Effector memory CD4-positive, alpha-beta T cell (primary cell): ENCODE data around the gene EFTUD2.

Source experiments
- DNase-seq, 3 donors: peaks; one replicate each; pipeline ENCODE4 v3.0.0-alpha.2; 2020
- H3K27ac ChIP-seq: 2 replicates; pipeline ENCODE4 v1.7.0; 2013; ENCODE audit warnings: mild to moderate bottlenecking, low read length, moderate library complexity; ENCODE audit not compliant: insufficient read depth, poor library complexity, severe bottlenecking
- H3K27me3 ChIP-seq: replicated peaks from 2 replicates; pipeline ENCODE4 v1.7.0; 2013; ENCODE audit warnings: mild to moderate bottlenecking, low read length; ENCODE audit not compliant: insufficient read depth, control insufficient read depth, poor library complexity, severe bottlenecking
- H3K36me3 ChIP-seq: 2 replicates; pipeline ENCODE4 v1.7.0; 2013; ENCODE audit warnings: mild to moderate bottlenecking, low read length, moderate library complexity; ENCODE audit not compliant: control insufficient read depth, insufficient read depth
- H3K4me1 ChIP-seq: 2 replicates; pipeline ENCODE4 v1.7.0; 2013; ENCODE audit warnings: low read length, mild to moderate bottlenecking; ENCODE audit not compliant: control insufficient read depth, insufficient read depth, poor library complexity, severe bottlenecking
- H3K4me3 ChIP-seq: 2 replicates; pipeline ENCODE4 v1.7.0; 2013; ENCODE audit warnings: low read length, low read depth, mild to moderate bottlenecking; ENCODE audit not compliant: insufficient read depth, poor library complexity, severe bottlenecking
- H3K9me3 ChIP-seq: 2 replicates; pipeline ENCODE4 v1.7.0; 2013; ENCODE audit warnings: mild to moderate bottlenecking, low read length, moderate library complexity; ENCODE audit not compliant: control insufficient read depth

The EFTUD2 gene

DNA sequence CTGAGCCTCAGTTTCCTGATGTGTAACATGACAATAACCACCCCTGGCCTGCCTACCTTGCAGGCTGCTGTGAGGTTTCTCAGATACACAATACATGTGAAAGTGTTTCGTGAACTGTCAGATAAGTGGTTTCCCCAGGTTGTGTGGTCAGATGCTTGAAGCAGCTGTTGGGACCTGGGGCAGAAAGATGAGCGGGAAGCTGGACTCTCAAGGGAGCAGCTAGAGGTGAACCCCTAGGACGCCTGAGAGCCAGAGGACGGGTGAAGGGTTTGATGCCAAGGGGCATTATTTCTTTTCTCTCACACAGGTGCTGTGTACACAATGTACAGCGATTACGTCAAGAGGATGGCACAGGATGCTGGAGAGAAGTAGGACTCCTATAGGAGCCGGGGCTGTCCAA, 49.2 kb downstream of the EFTUD2 start:
- no peaks in the 10 kb centered on the region for H3K27me3 ChIP-seq
- H3K4me3 ChIP-seq, result no peak overlapping the region
- DNase-seq, result no peak
- no peak overlapping the region for H3K27ac ChIP-seq
- peaks cover 39% of the 10 kb centered on the region for H3K36me3 ChIP-seq
- H3K4me1 ChIP-seq, result no peaks in the 10 kb centered on the region
- H3K9me3 ChIP-seq, result no peaks in the 10 kb centered on the region

DNA sequence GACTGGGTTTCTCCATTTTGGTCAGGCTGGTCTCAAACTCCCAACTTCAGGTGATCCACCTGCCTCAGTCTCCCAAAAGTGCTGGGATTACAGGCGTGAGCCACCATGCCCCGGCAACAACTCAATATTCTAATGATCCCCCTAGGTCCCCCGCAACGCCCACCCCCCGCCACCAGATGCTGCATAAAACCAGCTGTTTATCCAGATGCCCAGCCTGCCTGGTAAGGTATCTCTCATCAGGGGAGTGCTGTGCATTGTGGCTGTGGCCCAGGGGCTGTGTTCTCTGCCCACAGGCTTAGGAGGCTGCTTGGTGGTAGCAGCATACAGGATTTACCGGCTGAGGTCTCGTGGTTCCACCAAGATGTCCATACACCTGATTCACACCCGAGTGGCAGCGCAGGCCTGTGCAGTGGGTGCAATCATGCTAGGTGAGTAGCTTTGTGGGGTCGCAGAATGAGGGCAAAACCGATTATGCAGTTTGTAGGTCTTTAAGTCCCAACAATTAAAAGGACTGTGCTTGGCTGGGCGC, 50.2 kb downstream of the EFTUD2 start:
- Histone ChIP-seq H3K4me3 (no peak overlapping the region), H3K9me3 (no peaks in the 10 kb centered on the region), H3K27ac (no peak overlapping the region), H3K4me1 (no peaks in the 10 kb centered on the region), H3K36me3 (peaks cover 29% of the 10 kb centered on the region), H3K27me3 (no peaks in the 10 kb centered on the region)
- no peak for DNase-seq

DNA sequence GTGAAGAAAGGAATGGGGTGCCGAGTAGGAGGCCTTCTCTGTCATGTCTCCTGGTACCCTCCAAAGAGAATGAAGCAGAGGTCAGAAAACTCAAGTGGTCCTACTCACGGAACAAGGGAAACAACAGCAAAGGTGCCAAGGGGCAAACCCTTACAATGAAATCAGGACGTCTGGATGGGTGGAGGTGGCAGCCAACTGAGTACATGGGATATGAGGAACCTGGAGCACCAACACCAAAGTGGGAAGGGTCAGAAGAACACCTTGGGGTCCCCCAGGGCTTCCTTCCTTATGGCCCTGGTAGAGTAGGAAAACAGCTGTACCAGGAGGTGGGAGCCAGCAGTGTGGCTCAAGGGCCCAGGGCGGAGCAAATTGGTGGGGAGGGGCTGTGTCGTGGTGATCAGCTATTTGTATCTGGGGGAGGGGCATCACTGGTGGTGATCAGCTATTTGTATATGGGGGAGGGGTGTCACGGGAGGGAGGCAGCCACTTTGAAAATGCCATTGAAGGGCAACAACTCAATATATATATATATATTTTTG, 50.9 kb downstream of the EFTUD2 start:
- peaks cover 22% of the 10 kb centered on the region for H3K36me3 ChIP-seq
- H3K4me1 ChIP-seq, result no peaks in the 10 kb centered on the region
- no peak overlapping the region for H3K27ac ChIP-seq
- no peaks in the 10 kb centered on the region for H3K9me3 ChIP-seq
- H3K27me3 ChIP-seq, result no peaks in the 10 kb centered on the region
- DNase-seq, result no peak
- no peak overlapping the region for H3K4me3 ChIP-seq

DNA sequence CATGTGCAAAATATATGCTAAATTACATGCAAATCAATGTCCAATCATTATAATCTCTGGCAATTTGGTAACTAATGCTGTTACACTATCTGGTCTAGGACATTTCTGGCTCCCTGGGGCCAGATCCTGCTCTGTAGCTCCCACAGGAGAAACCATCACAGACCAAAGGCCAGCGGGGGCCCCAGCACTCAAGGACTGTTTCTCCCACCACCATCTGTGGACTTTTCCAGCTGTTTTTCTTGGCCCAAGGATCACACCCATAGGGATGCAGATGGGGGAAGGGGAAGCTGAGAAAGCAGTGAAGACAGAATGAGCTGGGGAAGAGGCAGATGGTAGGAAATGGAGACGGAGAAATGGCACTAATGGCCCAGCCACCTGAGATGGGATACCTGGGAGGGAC, 51.7 kb downstream of the EFTUD2 start, which contains the start of gene HIGD1B:
Gene HIGD1B, plus strand, starts transcription at position 298 of the 400 bp plus-strand sequence. CDS start 270 bp downstream, outside the sequence.
- peaks cover 17% of the 10 kb centered on the region for H3K36me3 ChIP-seq
- no peak within 1 kb of the TSS for H3K4me3 ChIP-seq
- H3K27me3 ChIP-seq, result no peaks in the 10 kb centered on the region
- H3K27ac ChIP-seq, result no peak within 1 kb of the TSS
- H3K9me3 ChIP-seq, result no peaks in the 10 kb centered on the region
- no peaks in the 10 kb centered on the region for H3K4me1 ChIP-seq
- DNase-seq, result no peak

DNA sequence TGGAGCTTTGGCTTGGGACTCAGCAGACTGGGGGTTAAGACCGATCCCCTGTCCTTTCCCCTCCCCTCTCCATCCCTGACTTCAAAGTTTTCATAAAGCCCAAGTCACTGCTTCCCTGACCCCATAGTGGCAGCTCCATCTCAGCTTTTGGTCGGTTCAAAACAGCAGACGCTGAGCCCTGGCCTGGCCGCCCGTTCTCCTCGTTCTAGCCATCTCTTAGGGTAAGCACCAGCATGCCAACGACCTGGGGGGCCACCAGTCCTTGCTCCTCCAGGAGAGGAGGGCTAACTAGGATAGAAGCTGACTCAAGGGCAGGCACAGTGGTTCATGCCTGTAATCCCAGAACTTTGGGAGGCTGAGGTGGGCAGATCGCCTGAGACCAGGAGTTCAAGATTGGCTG, 53.0 kb downstream of the EFTUD2 start:
- no peaks in the 10 kb centered on the region for H3K27me3 ChIP-seq
- DNase-seq, result no peak
- H3K27ac ChIP-seq, result no peak overlapping the region
- no peaks in the 10 kb centered on the region for H3K4me1 ChIP-seq
- peaks cover 8% of the 10 kb centered on the region for H3K36me3 ChIP-seq
- H3K9me3 ChIP-seq, result no peaks in the 10 kb centered on the region
- H3K4me3 ChIP-seq, result no peak overlapping the region

DNA sequence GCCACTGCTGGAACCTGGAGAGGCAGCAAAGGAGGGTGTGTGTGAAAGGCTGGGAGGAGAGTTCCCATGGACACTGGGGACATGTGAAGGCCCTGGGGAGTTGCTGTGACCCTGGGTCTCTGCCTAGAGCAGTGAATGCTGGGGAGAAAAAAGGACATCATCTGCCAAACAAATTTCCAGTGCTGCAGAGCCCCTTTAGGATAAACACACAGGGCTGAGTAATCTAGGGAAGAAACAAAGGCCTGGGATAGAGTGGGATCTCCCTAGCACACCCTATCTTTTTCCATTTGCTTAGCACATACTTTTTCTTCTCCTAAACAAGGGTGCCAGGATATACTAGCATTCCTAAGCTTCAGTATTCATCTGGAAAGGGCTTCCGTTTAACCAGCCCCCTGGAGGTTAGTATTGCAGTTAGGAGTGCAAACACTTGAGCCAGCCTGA, 54.8 kb downstream of the EFTUD2 start:
- no peak overlapping the region for H3K4me3 ChIP-seq
- H3K36me3 ChIP-seq, result no peaks in the 10 kb centered on the region
- no peaks in the 10 kb centered on the region for H3K9me3 ChIP-seq
- DNase-seq, result no peak
- H3K27me3 ChIP-seq, result no peaks in the 10 kb centered on the region
- no peak overlapping the region for H3K27ac ChIP-seq
- H3K4me1 ChIP-seq, result no peaks in the 10 kb centered on the region

DNA sequence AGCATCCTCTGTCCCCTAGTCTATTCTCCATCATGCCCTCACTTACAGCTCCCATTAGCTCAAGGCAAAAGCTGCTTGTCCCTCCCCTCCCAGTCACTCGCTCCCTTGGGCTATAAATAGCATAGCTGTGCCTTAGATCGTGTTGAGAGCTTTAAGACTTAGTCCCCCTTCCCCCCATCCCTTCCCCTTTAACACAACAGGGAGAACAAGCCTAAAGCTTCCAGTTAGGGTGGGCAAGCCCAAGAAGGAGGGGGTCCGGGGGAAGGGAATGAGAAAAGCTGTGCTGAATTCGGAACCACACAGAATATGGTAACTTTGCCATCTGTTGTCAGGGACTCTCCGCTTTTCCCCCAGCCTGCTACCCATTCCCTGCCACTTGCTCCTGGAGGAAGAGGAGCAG, 56.5 kb downstream of the EFTUD2 start:
- Histone ChIP-seq H3K36me3 (no peaks in the 10 kb centered on the region), H3K27me3 (no peaks in the 10 kb centered on the region), H3K4me3 (no peak overlapping the region), H3K27ac (no peak overlapping the region), H3K4me1 (no peaks in the 10 kb centered on the region), H3K9me3 (no peaks in the 10 kb centered on the region)
- no peak for DNase-seq

DNA sequence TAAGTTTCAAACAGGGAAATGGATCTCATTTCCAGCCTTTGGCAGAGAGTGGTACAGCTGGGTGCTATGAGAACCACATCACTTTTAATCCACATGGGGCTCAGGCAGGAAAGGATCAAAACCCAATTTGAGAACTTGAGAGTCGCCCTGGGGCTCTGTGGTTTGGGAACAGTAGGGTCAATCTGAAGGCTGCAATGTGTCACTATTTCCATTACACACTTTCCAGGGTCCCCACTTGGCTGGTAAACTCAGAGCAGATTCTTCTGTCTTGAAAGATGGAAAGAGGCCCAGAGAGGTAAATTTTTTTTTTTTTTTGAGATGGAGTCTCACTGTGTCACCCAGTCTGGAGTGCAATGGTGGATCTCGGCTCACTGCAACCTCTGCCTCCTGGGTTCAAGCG, 58.3 kb downstream of the EFTUD2 start:
- no peaks in the 10 kb centered on the region for H3K9me3 ChIP-seq
- no peak for DNase-seq
- no peak overlapping the region for H3K27ac ChIP-seq
- H3K4me3 ChIP-seq, result no peak overlapping the region
- H3K27me3 ChIP-seq, result no peaks in the 10 kb centered on the region
- H3K36me3 ChIP-seq, result no peaks in the 10 kb centered on the region
- H3K4me1 ChIP-seq, result no peaks in the 10 kb centered on the region

DNA sequence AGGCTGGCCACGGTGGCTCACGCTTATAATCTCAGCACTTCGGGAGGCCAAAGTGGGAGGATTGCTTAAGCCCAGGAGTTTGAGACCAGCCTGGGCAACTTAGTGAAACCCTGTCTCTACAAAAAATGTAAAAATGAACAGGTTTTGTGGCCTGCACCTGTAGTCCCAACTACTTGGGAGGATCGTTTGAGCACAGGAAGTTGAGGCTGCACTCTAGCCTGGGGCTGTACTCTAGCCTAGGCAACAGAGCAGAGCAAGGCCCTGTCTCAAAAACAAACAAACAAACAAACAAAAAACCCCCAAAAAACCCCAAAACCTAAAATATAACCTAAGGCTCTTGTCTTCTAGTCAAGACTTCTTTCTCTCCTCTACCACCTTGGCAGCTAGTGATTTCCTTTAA, 59.0 kb downstream of the EFTUD2 start:
- no peaks in the 10 kb centered on the region for H3K9me3 ChIP-seq
- no peaks in the 10 kb centered on the region for H3K27me3 ChIP-seq

DNA sequence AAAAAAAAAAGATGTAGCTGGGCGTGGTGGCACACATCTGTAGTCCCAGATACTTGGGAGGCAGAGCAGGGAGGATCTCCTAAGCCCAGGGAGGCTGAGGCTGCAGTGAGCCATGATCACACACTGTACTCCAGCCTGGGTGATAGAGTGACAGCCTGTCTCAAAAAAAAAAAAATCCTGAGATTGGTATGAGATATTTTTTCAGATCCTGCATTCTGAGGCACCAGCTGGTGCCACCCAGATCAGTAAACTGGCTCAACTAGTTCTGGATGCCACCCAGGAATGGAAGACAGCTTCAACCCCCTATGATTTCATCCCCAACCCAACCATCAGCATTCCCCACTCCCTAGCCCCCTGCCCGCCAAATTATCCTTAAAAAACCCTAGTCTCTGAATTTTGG, 62.0 kb downstream of the EFTUD2 start:
- H3K9me3 ChIP-seq, result no peaks in the 10 kb centered on the region

More for the DNA sequence above, 59.0 kb downstream of the EFTUD2 start:
- no peaks in the 10 kb centered on the region for H3K36me3 ChIP-seq
- H3K4me3 ChIP-seq, result no peak overlapping the region
- no peak overlapping the region for H3K27ac ChIP-seq
- DNase-seq, result no peak
- no peaks in the 10 kb centered on the region for H3K4me1 ChIP-seq

More for the DNA sequence above, 62.0 kb downstream of the EFTUD2 start:
- Histone ChIP-seq H3K27me3 (no peaks in the 10 kb centered on the region), H3K36me3 (no peaks in the 10 kb centered on the region), H3K4me3 (no peak overlapping the region), H3K27ac (no peak overlapping the region), H3K4me1 (no peaks in the 10 kb centered on the region)
- DNase-seq, result no peak
